Skeletal muscle tissue (tissue), 4 donors: ENCODE results near the gene IMPDH1. TPM values are rescaled to one million over a fixed set of nuclear protein-coding genes. Genes with fewer than 3 reads are reported as not detected.

ENCODE experiments used
- H3K27ac ChIP-seq: one replicate; pipeline ENCODE4 v1.7.0; 2013; ENCODE audit warnings: mild to moderate bottlenecking, low read depth, low read length, inconsistent platforms
- H3K27me3 ChIP-seq, 3 donors: one replicate each; pipeline ENCODE4 v1.7.0; 2013; ENCODE audit warnings: low read length in 3 of 3; ENCODE audit not compliant: control insufficient read depth in 3 of 3, insufficient read depth in 3 of 3
- H3K36me3 ChIP-seq, 3 donors: one replicate each; pipeline ENCODE4 v1.7.0; 2013; ENCODE audit warnings: low read length in 3 of 3; ENCODE audit not compliant: control insufficient read depth in 3 of 3, insufficient read depth in 3 of 3
- H3K4me1 ChIP-seq, 3 donors: one replicate each; pipeline ENCODE4 v1.7.0; 2013; ENCODE audit warnings: low read length in 3 of 3, mild to moderate bottlenecking in 3 of 3; ENCODE audit not compliant: control insufficient read depth in 3 of 3, insufficient read depth in 3 of 3
- H3K4me3 ChIP-seq, 3 donors: one replicate each; pipeline ENCODE4 v1.7.0; 2013; ENCODE audit warnings: low read length in 3 of 3
- H3K9ac ChIP-seq, 3 donors: one replicate each; pipeline ENCODE4 v1.7.0; 2013; ENCODE audit warnings: low read length in 3 of 3, mild to moderate bottlenecking in 3 of 3, moderate library complexity in 2 of 3, low read depth in 1 of 3
- H3K9me3 ChIP-seq, 3 donors: one replicate each; pipeline ENCODE4 v1.7.0; 2013; ENCODE audit warnings: low read length in 3 of 3; ENCODE audit not compliant: control insufficient read depth in 3 of 3
- total RNA-seq: library from RNA; depleted of rRNA; stranded (reverse); fragments of >200 nt; gene quantifications from one replicate; pipeline ENCODE4 v1.2.3, GENCODE V29; 2014
- donor health status: Osteomylitis.

Gene IMPDH1
- total RNA-seq, 1 donor from 2014 or later = 10.4 TPM

- Histone ChIP-seq H3K9ac (peak overlapping the region in 1 of 3 donors; percentile 55), H3K36me3 (no peaks in the 10 kb centered on the region), H3K4me3 (no peak overlapping the region), H3K27ac (no peak overlapping the region), H3K27me3 (no peaks in the 10 kb centered on the region), H3K9me3 (no peaks in the 10 kb centered on the region), H3K4me1 (peaks cover 20 to 41% (median 24%) of the 10 kb centered on the region in 3 donors)
Measured at GRCh38 chr7:128380483-128381106, 29.2 kb downstream of the IMPDH1 start.

- H3K4me1 ChIP-seq = peaks cover 20 to 41% (median 24%) of the 10 kb centered on the region in 3 donors
- no peaks in the 10 kb centered on the region for H3K36me3 ChIP-seq
- peak overlapping the region in 1 of 3 donors; percentile 20 for H3K4me3 ChIP-seq
- H3K27me3 ChIP-seq = no peaks in the 10 kb centered on the region
- H3K9ac ChIP-seq = peak overlapping the region in 2 of 3 donors; percentile 12 to 55
- H3K9me3 ChIP-seq = no peaks in the 10 kb centered on the region
- H3K27ac ChIP-seq = no peak overlapping the region
Measured at GRCh38 chr7:128379900-128380479, 29.8 kb downstream of the IMPDH1 start.

GRCh38 chr7:128378637-128379036 lies 31.1 kb downstream of the IMPDH1 start:
- H3K4me3 ChIP-seq = no peak overlapping the region
- no peaks in the 10 kb centered on the region for H3K27me3 ChIP-seq
- no peaks in the 10 kb centered on the region for H3K36me3 ChIP-seq
- peak overlapping the region; percentile 54 for H3K27ac ChIP-seq
- H3K9me3 ChIP-seq = no peaks in the 10 kb centered on the region
- peaks cover 20 to 38% (median 20%) of the 10 kb centered on the region in 3 donors for H3K4me1 ChIP-seq
- no peak overlapping the region for H3K9ac ChIP-seq

GRCh38 chr7:128376077-128376476 lies 33.7 kb downstream of the IMPDH1 start:
- Histone ChIP-seq H3K27ac (no peak overlapping the region), H3K9me3 (no peaks in the 10 kb centered on the region), H3K36me3 (no peaks in the 10 kb centered on the region), H3K4me3 (no peak overlapping the region), H3K4me1 (peaks cover 16 to 25% (median 18%) of the 10 kb centered on the region in 3 donors), H3K27me3 (no peaks in the 10 kb centered on the region), H3K9ac (no peak overlapping the region)

- Histone ChIP-seq H3K27me3 (no peaks in the 10 kb centered on the region), H3K9ac (no peak overlapping the region), H3K4me1 (peaks cover 3 to 7% (median 4%) of the 10 kb centered on the region in 3 donors), H3K36me3 (no peaks in the 10 kb centered on the region), H3K27ac (no peak overlapping the region), H3K4me3 (no peak overlapping the region), H3K9me3 (no peaks in the 10 kb centered on the region)
Measured at GRCh38 chr7:128374041-128374440, 35.7 kb downstream of the IMPDH1 start.

- no peak overlapping the region for H3K9ac ChIP-seq
- no peaks in the 10 kb centered on the region for H3K9me3 ChIP-seq
- H3K4me3 ChIP-seq = no peak overlapping the region
- no peaks in the 10 kb centered on the region for H3K36me3 ChIP-seq
- no peaks in the 10 kb centered on the region for H3K27me3 ChIP-seq
- no peak overlapping the region for H3K27ac ChIP-seq
- peaks cover 0 to 3% (median 0%) of the 10 kb centered on the region in 3 donors for H3K4me1 ChIP-seq
Measured at GRCh38 chr7:128373606-128374005, 36.2 kb downstream of the IMPDH1 start.

- Histone ChIP-seq H3K4me3 (no peak overlapping the region), H3K27ac (no peak overlapping the region), H3K27me3 (no peaks in the 10 kb centered on the region), H3K9me3 (no peaks in the 10 kb centered on the region), H3K9ac (no peak overlapping the region), H3K4me1 (peaks cover 0 to 6% (median 2%) of the 10 kb centered on the region in 3 donors), H3K36me3 (no peaks in the 10 kb centered on the region)
Measured at GRCh38 chr7:128370491-128370890, 39.3 kb downstream of the IMPDH1 start.

- Histone ChIP-seq H3K27me3 (peaks cover 0 to 3% (median 2%) of the 10 kb centered on the region in 3 donors), H3K4me3 (no peak overlapping the region), H3K4me1 (peaks cover 3 to 8% (median 3%) of the 10 kb centered on the region in 3 donors), H3K9ac (no peak overlapping the region), H3K27ac (no peak overlapping the region), H3K9me3 (no peaks in the 10 kb centered on the region), H3K36me3 (no peaks in the 10 kb centered on the region)
Measured at GRCh38 chr7:128366986-128367385, 42.8 kb downstream of the IMPDH1 start.

- Histone ChIP-seq H3K9me3 (no peaks in the 10 kb centered on the region), H3K27me3 (peaks cover 0 to 3% (median 2%) of the 10 kb centered on the region in 3 donors), H3K27ac (no peak overlapping the region), H3K36me3 (no peaks in the 10 kb centered on the region), H3K4me3 (no peak overlapping the region), H3K4me1 (peaks cover 6 to 10% (median 6%) of the 10 kb centered on the region in 3 donors), H3K9ac (no peak overlapping the region)
Measured at GRCh38 chr7:128366300-128366699, 43.5 kb downstream of the IMPDH1 start.

- Histone ChIP-seq H3K27me3 (peaks cover 0 to 3% (median 2%) of the 10 kb centered on the region in 3 donors), H3K4me1 (peaks cover 6 to 17% (median 14%) of the 10 kb centered on the region in 3 donors), H3K9ac (no peak overlapping the region), H3K4me3 (no peak overlapping the region), H3K9me3 (no peaks in the 10 kb centered on the region), H3K36me3 (no peaks in the 10 kb centered on the region), H3K27ac (no peak overlapping the region)
Measured at GRCh38 chr7:128365432-128365831, 44.4 kb downstream of the IMPDH1 start.
